Measurements from ENCODE around the gene IL11.

DNA sequence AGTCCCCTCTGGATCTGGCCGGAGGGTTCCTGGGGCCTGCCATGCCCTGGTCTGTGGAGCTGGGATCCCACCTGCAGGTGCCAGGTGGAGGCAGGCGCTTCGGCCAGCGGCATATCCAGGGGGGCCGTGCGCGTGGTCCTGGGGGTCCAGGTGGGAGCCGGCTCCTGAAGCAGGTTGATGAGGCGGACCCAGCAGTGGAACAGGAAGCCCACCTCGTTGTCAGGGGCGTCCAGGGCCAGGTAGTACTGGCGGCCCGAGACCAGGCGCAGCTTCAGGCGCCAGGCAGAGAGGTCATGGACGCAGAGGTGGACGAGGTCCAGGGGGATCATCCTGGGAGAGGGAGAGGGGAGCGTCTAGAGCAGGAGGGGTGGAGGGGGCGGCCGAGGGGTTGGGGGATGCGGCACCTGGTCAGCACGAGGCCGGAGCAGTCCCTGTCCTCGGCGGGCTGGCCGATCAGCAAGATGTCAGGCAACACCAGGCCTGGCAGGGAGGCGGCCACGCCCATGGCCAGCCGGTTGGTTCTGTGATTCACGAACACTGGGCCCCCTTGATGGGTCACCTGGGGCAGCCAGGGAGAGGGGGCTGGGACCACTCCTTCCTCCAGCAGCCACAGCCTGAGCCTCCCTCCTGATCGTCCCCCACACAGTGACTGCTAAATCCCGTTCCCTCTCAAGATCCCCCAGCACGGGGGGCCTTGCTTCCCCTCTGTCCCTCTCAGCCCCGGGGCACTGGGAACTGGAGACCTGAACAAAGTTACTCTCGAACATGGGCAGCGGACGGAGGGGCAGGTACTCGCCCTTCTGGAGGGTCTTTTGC is 7.9 kb downstream of the IL11 start:
- TF ChIP-seq, protein P1, sequence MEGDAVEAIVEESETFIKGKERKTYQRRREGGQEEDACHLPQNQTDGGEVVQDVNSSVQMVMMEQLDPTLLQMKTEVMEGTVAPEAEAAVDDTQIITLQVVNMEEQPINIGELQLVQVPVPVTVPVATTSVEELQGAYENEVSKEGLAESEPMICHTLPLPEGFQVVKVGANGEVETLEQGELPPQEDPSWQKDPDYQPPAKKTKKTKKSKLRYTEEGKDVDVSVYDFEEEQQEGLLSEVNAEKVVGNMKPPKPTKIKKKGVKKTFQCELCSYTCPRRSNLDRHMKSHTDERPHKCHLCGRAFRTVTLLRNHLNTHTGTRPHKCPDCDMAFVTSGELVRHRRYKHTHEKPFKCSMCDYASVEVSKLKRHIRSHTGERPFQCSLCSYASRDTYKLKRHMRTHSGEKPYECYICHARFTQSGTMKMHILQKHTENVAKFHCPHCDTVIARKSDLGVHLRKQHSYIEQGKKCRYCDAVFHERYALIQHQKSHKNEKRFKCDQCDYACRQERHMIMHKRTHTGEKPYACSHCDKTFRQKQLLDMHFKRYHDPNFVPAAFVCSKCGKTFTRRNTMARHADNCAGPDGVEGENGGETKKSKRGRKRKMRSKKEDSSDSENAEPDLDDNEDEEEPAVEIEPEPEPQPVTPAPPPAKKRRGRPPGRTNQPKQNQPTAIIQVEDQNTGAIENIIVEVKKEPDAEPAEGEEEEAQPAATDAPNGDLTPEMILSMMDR (IDR thresholded peaks at IDR 0.05; ENCODE audit: poor library complexity), result no peak
- no peak for TF ChIP-seq EZH2 (IDR thresholded peaks at IDR 0.05; ENCODE audit: borderline replicate concordance)

Data from hepatocyte (in vitro differentiated cells).